Heart right ventricle (tissue), 16 donors: ENCODE data around the gene TENM4. TPM values are rescaled to one million over a fixed set of nuclear protein-coding genes. Genes with fewer than 3 reads are reported as not detected.

ENCODE experiments used
- ATAC-seq, 8 donors: fragments of 200-7000 bp; cut with Tn5 transposase; one replicate each; pipeline ENCODE4 v1.9.1; 2020; ENCODE audit warnings: mild to moderate bottlenecking in 8 of 8, moderate library complexity in 8 of 8, moderate number of reproducible peaks in 1 of 8
- DNase-seq, 2 donors: peaks; one replicate each; pipeline ENCODE4 v3.0.0-alpha.2; 2020
- H3K27ac ChIP-seq, 10 donors: fragments of 200-600 bp; sonication (generic) in 2 of 10; one replicate each; pipeline versions ENCODE4 v1.5.0 to v1.8.0; 2020 to 2022; ENCODE audit warnings: mild to moderate bottlenecking in 3 of 10
- H3K27me3 ChIP-seq, 7 donors: fragments of 200-600 bp; one replicate each; pipeline ENCODE4 v1.8.0; 2021 to 2022; ENCODE audit warnings: mild to moderate bottlenecking in 2 of 7
- H3K36me3 ChIP-seq, 9 donors: fragments of 200-600 bp; sonication (generic) in 1 of 9; one replicate each; pipeline versions ENCODE4 v1.5.0 to v1.8.0; 2020 to 2022; ENCODE audit warnings: mild to moderate bottlenecking in 2 of 9
- H3K4me1 ChIP-seq, 9 donors: fragments of 200-600 bp; sonication (generic) in 1 of 9; one replicate each; pipeline versions ENCODE4 v1.5.0 to v1.8.0; 2020 to 2022; ENCODE audit warnings: mild to moderate bottlenecking in 4 of 9
- H3K4me3 ChIP-seq, 10 donors: fragments of 200-600 bp; sonication (generic) in 2 of 10; one replicate each; pipeline versions ENCODE4 v1.5.0 to v1.8.0; 2020 to 2022; ENCODE audit warnings: mild to moderate bottlenecking in 7 of 10, moderate library complexity in 2 of 10
- H3K9me3 ChIP-seq, 11 donors: fragments of 200-600 bp in 10 of 11; sonication (generic) in 2 of 11; one replicate each; pipeline versions ENCODE4 v1.5.0 to v1.8.0; 2013 to 2022; ENCODE audit warnings: mild to moderate bottlenecking in 2 of 11, control low read depth in 1 of 11, moderate library complexity in 1 of 11
- whole genome bisulfite sequencing, 2 donors: extraction: QIAGEN DNeasy Blood & Tissue Kit; methylation state at CpG; one replicate each; pipeline ENCODE4 v1.1.7; 2013; ENCODE audit warnings: inconsistent platforms in 1 of 2; 5-methylcytosine and 5-hydroxymethylcytosine counted together
- intact Hi-C, 10 donors: fragments of 100-400 bp; cut with DNase I; formaldehyde crosslinking; loops; one replicate each; pipeline versions ENCODE4 v1.11.1 to v1.14.2; 2022
- polyA plus RNA-seq, 2 donors: library from polyadenylated mRNA; stranded (reverse); fragments of 200-250 nt; gene quantifications; one replicate each; pipeline ENCODE4 v1.2.3, GENCODE V29; 2013
- total RNA-seq, 10 donors: library from RNA; stranded (reverse); fragmentation: NEBNext Ultra II Directional in 3 of 10; extraction: Animal tissue kit (Norgen Biotek cat#: 25700) in 3 of 10; gene quantifications; one replicate each; pipeline versions ENCODE4 v1.2.1 to v1.2.4, GENCODE V29; 2021 to 2023
- TF ChIP-seq, protein P1 (sequence below), 9 donors: fragments of 200-600 bp; sonication (generic) in 2 of 9; IDR thresholded peaks; one replicate each; pipeline versions ENCODE4 v1.5.0 to v1.8.0; 2021 to 2022; ENCODE audit warnings: antibody characterized with exemption in 9 of 9, mild to moderate bottlenecking in 5 of 9, moderate library complexity in 1 of 9
- donor health status: Arrhythmogenic right ventricular cardiomyopathy.
- donor health status: ischemic (EF 13 %, LVEDD 7.1; RV severe dilation, severe dysfunction).
- donor health status: healthy with polysubstance abuse.
- donor health status: DM: no; HTN: yes; CAD: no.
- donor health status: DM: no; HTN: no; CAD: no.
- donor health status: ischemic (EF 25% LVEDD 6.9; RV normal size, moderate dysfunction).
- donor health status: ischemic (EF 25% LVEDD 5.7; RV mildly dilated, moderate dysfunction).
- donor health status: healthy.
- donor health status: DM: yes; HTN: yes; CAD: no.
- donor health status: Ischemic cardiomyopathy.
- donor health status: ischemic (EF 35%, LVEDD 5.7; RV mildly dilated, moderate dysfunction).
- donor health status: nonischemic (EF 11% LVEDD 7.7; RV severe dilation, severe dysfunction).
- donor health status: DM: yes; HTN: yes; CAD: no.
- donor health status: PGD.
- donor health status: ischemic (EF 29% LVEDD 5.4; RV normal size, mild dysfunction).
- donor health status: nonischemic (EF 23%, LVEDD 6.1; RV moderate dilation, normal function).

TENM4 gene
- total and polyA plus RNA-seq, 12 donors, result 0.10 to 3.6 (median 0.91) TPM

DNA sequence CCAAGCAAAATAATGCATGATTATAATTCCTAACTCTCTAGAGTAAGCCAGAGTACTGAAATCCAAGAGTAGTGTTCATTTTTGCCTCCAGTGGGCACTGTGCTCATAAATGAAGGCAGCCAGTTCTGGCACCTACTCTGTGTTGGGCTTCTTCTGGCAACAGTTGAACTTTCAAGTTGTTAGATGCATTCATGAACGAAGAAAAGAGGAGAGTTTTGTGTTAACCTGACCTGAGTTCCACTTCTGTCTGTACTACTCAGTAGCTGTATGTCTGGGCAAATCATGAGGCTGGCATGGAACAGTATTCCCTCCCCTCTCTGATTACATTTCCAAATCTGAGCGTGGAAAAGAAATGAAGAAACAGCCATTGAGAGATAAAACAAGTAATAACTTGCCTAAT is 20.3 kb upstream of the TENM4 start:
- intact Hi-C loops, result loop anchor here in 1 of 10 donors (10.0 kb wide), 1 partner anchor 694 kb away; no protein-coding TSS in a partner anchor
- Histone ChIP-seq H3K27ac (no peak overlapping the region), H3K36me3 (no peaks in the 10 kb centered on the region), H3K4me1 (no peaks in the 10 kb centered on the region), H3K9me3 (no peaks in the 10 kb centered on the region), H3K4me3 (no peak overlapping the region), H3K27me3 (peaks cover 0 to 14% (median 6%) of the 10 kb centered on the region in 7 donors)
- DNase-seq (peak in 1 of 2 donors; percentile 27), ATAC-seq (peak in 7 of 8 donors; percentile 52 to 81 (median 69))
- TF ChIP-seq, protein P1, sequence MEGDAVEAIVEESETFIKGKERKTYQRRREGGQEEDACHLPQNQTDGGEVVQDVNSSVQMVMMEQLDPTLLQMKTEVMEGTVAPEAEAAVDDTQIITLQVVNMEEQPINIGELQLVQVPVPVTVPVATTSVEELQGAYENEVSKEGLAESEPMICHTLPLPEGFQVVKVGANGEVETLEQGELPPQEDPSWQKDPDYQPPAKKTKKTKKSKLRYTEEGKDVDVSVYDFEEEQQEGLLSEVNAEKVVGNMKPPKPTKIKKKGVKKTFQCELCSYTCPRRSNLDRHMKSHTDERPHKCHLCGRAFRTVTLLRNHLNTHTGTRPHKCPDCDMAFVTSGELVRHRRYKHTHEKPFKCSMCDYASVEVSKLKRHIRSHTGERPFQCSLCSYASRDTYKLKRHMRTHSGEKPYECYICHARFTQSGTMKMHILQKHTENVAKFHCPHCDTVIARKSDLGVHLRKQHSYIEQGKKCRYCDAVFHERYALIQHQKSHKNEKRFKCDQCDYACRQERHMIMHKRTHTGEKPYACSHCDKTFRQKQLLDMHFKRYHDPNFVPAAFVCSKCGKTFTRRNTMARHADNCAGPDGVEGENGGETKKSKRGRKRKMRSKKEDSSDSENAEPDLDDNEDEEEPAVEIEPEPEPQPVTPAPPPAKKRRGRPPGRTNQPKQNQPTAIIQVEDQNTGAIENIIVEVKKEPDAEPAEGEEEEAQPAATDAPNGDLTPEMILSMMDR (IDR thresholded peaks at IDR 0.05), result peak in 8 of 9 donors; percentile 15 to 65 (median 54)
- 33 to 52% methylated on average over 2 of the region's 2 CpGs for WGBS, 2 donors

DNA sequence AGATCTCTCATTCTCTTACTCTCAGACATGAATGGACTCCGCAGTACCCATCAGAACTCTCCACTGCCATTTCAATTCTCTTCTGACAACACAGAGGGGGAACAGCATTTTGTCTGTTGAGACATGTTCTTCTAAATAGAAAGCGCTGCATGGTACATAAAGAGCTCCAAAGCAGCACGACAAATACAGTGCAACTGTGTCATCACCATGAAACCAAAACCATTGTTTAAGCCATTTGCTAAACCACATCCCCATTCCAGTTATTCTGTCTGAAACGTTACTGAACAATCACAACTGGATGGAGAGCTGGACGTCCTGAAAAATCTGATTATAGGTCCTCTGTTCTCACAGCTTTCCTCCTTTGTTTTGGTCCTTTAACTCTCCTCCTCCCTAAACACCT is 17.9 kb upstream of the TENM4 start:
- WGBS, 2 donors, result 74 to 81% methylated on average over 5 of the region's 5 CpGs
- intact Hi-C loops, result loop anchor here in 1 of 10 donors (10.0 kb wide), 1 partner anchor 224 kb away; no protein-coding TSS in a partner anchor
- ATAC-seq (no peak), DNase-seq (no peak)
- no peak overlapping the region for H3K4me3 ChIP-seq
- H3K27ac ChIP-seq, result no peak overlapping the region
- H3K27me3 ChIP-seq, result peaks cover 0 to 31% (median 16%) of the 10 kb centered on the region in 7 donors
- H3K4me1 ChIP-seq, result no peaks in the 10 kb centered on the region
- TF ChIP-seq, protein P1 (IDR thresholded peaks at IDR 0.05), result no peak
- no peaks in the 10 kb centered on the region for H3K9me3 ChIP-seq
- no peaks in the 10 kb centered on the region for H3K36me3 ChIP-seq

DNA sequence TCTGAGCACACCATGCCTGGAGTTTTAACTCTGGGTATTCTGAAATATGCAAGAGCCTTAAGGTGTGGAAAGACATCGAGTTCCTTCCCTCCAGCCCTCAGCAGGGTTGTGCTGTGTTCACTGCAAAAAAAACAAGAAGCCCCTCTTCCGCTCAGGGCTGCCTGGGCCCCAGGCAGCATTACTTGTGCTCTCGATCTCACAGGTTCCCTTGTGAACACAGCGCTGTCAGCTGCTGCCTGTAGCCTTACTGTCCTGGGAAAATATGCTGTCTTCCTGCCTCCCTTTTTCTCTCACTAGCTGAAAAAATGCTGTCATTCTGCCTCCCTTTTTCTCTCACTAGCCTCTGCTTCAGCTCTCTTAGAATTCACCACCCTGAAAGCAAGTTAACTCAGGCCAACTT is 15.7 kb upstream of the TENM4 start:
- Histone ChIP-seq H3K4me1 (no peaks in the 10 kb centered on the region), H3K27me3 (peaks cover 0 to 35% (median 16%) of the 10 kb centered on the region in 7 donors), H3K9me3 (no peaks in the 10 kb centered on the region), H3K27ac (no peak overlapping the region), H3K36me3 (no peaks in the 10 kb centered on the region), H3K4me3 (no peak overlapping the region)
- intact Hi-C loops, result loop anchor here in 1 of 10 donors (10.0 kb wide), 1 partner anchor 222 kb away; no protein-coding TSS in a partner anchor
- no peak for DNase-seq
- ATAC-seq, result no peak
- TF ChIP-seq, protein P1 (IDR thresholded peaks at IDR 0.05), result no peak
- 41 to 49% methylated on average over 4 of the region's 4 CpGs for WGBS, 2 donors

DNA sequence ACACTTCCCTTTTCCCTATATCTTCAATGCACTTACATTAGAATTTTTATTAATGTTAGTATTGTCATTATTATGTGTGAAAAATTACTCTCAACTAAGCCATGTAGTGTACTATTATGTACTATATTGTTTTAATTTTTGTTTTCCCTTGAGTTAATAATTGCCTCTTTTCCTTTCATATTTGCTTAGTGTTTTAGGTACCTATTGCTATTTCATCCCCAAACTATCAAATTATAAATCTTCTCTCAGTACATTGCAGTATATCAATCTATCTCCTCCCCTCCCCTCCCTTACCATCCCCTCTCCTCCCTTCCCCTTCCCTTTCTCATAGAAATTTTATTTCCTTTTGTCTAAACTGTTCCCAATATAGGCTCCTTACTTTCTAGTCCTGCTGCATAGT is 12.8 kb upstream of the TENM4 start:
- H3K4me1 ChIP-seq, result no peaks in the 10 kb centered on the region
- TF ChIP-seq, protein P1 (IDR thresholded peaks at IDR 0.05), result no peak
- no peak overlapping the region for H3K27ac ChIP-seq
- no peak overlapping the region for H3K4me3 ChIP-seq
- ATAC-seq (no peak), DNase-seq (no peak)
- intact Hi-C loops, result loop anchor here in 1 of 10 donors (10.0 kb wide), 1 partner anchor 219 kb away; no protein-coding TSS in a partner anchor
- H3K27me3 ChIP-seq, result peaks cover 0 to 36% (median 16%) of the 10 kb centered on the region in 7 donors
- no peaks in the 10 kb centered on the region for H3K9me3 ChIP-seq
- no peaks in the 10 kb centered on the region for H3K36me3 ChIP-seq
